ENCODE data around the gene STK10.

DNA sequence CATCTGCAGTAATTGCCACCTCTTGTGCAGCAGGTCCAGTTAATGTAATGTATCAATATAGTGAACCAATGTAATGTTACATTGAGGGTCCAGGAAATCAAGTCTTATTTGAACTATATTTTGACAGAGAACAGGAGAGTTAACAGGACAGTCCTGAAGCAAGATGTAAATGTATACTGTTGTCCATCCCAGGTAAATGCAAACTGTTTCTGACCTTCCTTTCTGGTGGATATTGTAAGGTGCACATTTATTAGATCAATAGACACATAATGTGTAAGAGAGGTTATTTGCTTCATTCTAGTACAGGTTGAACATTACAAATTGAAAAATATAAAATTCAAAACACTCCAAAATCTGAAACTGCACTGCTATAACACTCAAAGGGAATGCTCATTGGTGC, 158.1 kb downstream of the STK10 start:
- TF ChIP-seq, protein P1, sequence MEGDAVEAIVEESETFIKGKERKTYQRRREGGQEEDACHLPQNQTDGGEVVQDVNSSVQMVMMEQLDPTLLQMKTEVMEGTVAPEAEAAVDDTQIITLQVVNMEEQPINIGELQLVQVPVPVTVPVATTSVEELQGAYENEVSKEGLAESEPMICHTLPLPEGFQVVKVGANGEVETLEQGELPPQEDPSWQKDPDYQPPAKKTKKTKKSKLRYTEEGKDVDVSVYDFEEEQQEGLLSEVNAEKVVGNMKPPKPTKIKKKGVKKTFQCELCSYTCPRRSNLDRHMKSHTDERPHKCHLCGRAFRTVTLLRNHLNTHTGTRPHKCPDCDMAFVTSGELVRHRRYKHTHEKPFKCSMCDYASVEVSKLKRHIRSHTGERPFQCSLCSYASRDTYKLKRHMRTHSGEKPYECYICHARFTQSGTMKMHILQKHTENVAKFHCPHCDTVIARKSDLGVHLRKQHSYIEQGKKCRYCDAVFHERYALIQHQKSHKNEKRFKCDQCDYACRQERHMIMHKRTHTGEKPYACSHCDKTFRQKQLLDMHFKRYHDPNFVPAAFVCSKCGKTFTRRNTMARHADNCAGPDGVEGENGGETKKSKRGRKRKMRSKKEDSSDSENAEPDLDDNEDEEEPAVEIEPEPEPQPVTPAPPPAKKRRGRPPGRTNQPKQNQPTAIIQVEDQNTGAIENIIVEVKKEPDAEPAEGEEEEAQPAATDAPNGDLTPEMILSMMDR (optimal IDR thresholded peaks at IDR 0.05 in 1 of 3, IDR thresholded peaks at IDR 0.05 in 1 of 3, conservative IDR thresholded peaks at IDR 0.05 in 1 of 3; ENCODE audit: extremely low read depth in 1 of 3, insufficient read depth in 2 of 3, low read length in 3 of 3): no peak
- no peak for TF ChIP-seq EZH2 (IDR thresholded peaks at IDR 0.05; ENCODE audit: low read length)
